HCT116 (cell line): ENCODE measurements around the gene USP7. TPM values are rescaled to one million over a fixed set of nuclear protein-coding genes. Genes with fewer than 3 reads are reported as not detected.

Experiments
- ATAC-seq: fragments of 200-7000 bp; cut with Tn5 transposase; 2 replicates; pipeline ENCODE4 v1.9.1; 2020; ENCODE audit warnings: mild to moderate bottlenecking, moderate library complexity
- BruUV-seq: library from RNA; stranded (reverse); fragments of 400-500 nt; replicated peaks from 2 replicates; lab custom pipeline; 2021; lab: Mats Ljungman, UMichigan
- CTCF ChIA-PET: fragments of 300-600 bp; sonication (Branson Sonifier 250); formaldehyde crosslinking; loops from one replicate; lab custom pipeline; 2021; ENCODE audit warnings: antibody characterized with exemption; lab: Charles Lee
- POLR2A ChIA-PET: fragments of 300-600, 350-600 bp; sonication (Branson Sonifier 250); formaldehyde crosslinking; loops from one replicate; lab custom pipeline; 2021; ENCODE audit warnings: antibody characterized with exemption; lab: Charles Lee
- RAD21 ChIA-PET, 2 experiments: fragments of 300-600 bp; sonication (Branson Sonifier 250); formaldehyde crosslinking; loops; one replicate each; lab custom pipeline; 2023; ENCODE audit warnings: low total read pairs in 2 of 2; ENCODE audit not compliant: uncharacterized antibody in 2 of 2, unreplicated experiment in 2 of 2, low non-redundant PET in 1 of 2; lab: Charles Lee
- DNase-seq: peaks from one replicate; pipeline ENCODE4 v3.0.0-alpha.2; 2010; ENCODE audit warnings: low read depth, low spot score
- H2AFZ ChIP-seq: fragments of 200-600 bp; shearing (Covaris generic), sonication (generic); 2 replicates; pipeline ENCODE4 v1.6.1; 2017; ENCODE audit warnings: low read depth, mixed run types, mixed read lengths, antibody characterized with exemption, low read length; ENCODE audit not compliant: poor library complexity, severe bottlenecking
- H3K27ac ChIP-seq: 2 replicates; pipeline ENCODE4 v1.5.1; 2012; ENCODE audit warnings: low read depth, low read length
- H3K27me3 ChIP-seq: fragments of 200-600 bp; sonication (generic); 2 replicates; pipeline ENCODE4 v1.6.1; 2016; ENCODE audit warnings: mixed run types, low read length, mixed read lengths; ENCODE audit not compliant: insufficient read depth
- H3K36me3 ChIP-seq, 2 experiments: fragments of 200-500 bp in 1 of 2; fragments of 200-600 bp in 1 of 2; sonication (Bioruptor generic) in 1 of 2; sonication (generic) in 1 of 2; 2 replicates each; pipeline versions ENCODE4 v1.5.1 to v1.6.1; 2014 to 2016; ENCODE audit warnings: low read length in 2 of 2, inconsistent platforms in 1 of 2, mixed read lengths in 1 of 2, mixed run types in 1 of 2; ENCODE audit not compliant: insufficient read depth in 2 of 2, control insufficient read depth in 1 of 2
- H3K4me1 ChIP-seq, 2 experiments: fragments of 200-600 bp in 1 of 2; sonication (generic) in 1 of 2; 2 replicates each; pipeline versions ENCODE4 v1.5.1 to v1.6.1; 2012 to 2017; ENCODE audit warnings: low read length in 2 of 2, inconsistent platforms in 1 of 2, mild to moderate bottlenecking in 1 of 2, mixed read lengths in 1 of 2, mixed run types in 1 of 2, moderate library complexity in 1 of 2; ENCODE audit not compliant: insufficient read depth in 2 of 2, control insufficient read depth in 1 of 2
- H3K4me2 ChIP-seq: fragments of 200-600 bp; sonication (generic); 2 replicates; pipeline ENCODE4 v1.6.1; 2017; ENCODE audit warnings: mixed run types, low read length, mixed read lengths
- H3K4me3 ChIP-seq, 2 experiments: fragments of 200-600 bp in 1 of 2; sonication (generic) in 1 of 2; replicated peaks in 1 of 2; 2 replicates each; pipeline ENCODE4 v1.5.1; 2011 to 2016; ENCODE audit warnings: low read length in 2 of 2, control low read depth in 1 of 2, low read depth in 1 of 2, mild to moderate bottlenecking in 1 of 2, mixed read lengths in 1 of 2, mixed run types in 1 of 2
- H3K79me2 ChIP-seq: fragments of 200-600 bp; sonication (generic); 2 replicates; pipeline ENCODE4 v1.6.1; 2017; ENCODE audit warnings: mild to moderate bottlenecking, mixed run types, low read length, moderate library complexity, mixed read lengths; ENCODE audit not compliant: insufficient read depth
- H3K9ac ChIP-seq: fragments of 200-600 bp; sonication (generic); 2 replicates; pipeline ENCODE4 v1.6.1; 2016; ENCODE audit warnings: low read length, mixed read lengths
- H3K9me2 ChIP-seq: fragments of 200-600 bp; sonication (generic), shearing (Covaris generic); 2 replicates; pipeline ENCODE4 v1.6.1; 2017; ENCODE audit warnings: mixed run types, mild to moderate bottlenecking, moderate library complexity; ENCODE audit not compliant: insufficient read depth
- H3K9me3 ChIP-seq, 2 experiments: fragments of 200-500 bp in 1 of 2; fragments of 200-600 bp in 1 of 2; sonication (Bioruptor generic) in 1 of 2; sonication (generic) in 1 of 2; 2 replicates each; pipeline ENCODE4 v1.6.1; 2014 to 2017; ENCODE audit warnings: low read length in 2 of 2, mixed read lengths in 2 of 2, inconsistent platforms in 1 of 2, low read depth in 1 of 2, mild to moderate bottlenecking in 1 of 2, mixed run types in 1 of 2, moderate library complexity in 1 of 2; ENCODE audit not compliant: control insufficient read depth in 1 of 2, insufficient read depth in 1 of 2
- H4K20me1 ChIP-seq: fragments of 200-600 bp; sonication (generic), shearing (Covaris generic); 2 replicates; pipeline ENCODE4 v1.6.1; 2017; ENCODE audit warnings: mixed run types, mild to moderate bottlenecking, moderate library complexity; ENCODE audit not compliant: insufficient read depth
- CBX3 ChIP-seq: IDR thresholded peaks from 2 replicates; pipeline ENCODE4 v1.6.1; 2012; ENCODE audit warnings: low read depth
- EZH2phosphoT487 ChIP-seq: fragments of 200-600 bp; IDR thresholded peaks from 2 replicates; pipeline ENCODE4 v1.6.1; 2018; ENCODE audit warnings: antibody characterized with exemption, borderline replicate concordance
- FOSL1 ChIP-seq: IDR thresholded peaks from 2 replicates; pipeline ENCODE4 v1.6.1; 2012; ENCODE audit warnings: low read depth
- JUND ChIP-seq: IDR thresholded peaks from 2 replicates; pipeline ENCODE4 v1.6.1; 2012
- POLR2AphosphoS5 ChIP-seq: IDR thresholded peaks from 2 replicates; pipeline ENCODE4 v1.6.1; 2011; ENCODE audit warnings: mild to moderate bottlenecking, low read depth, low read length, moderate library complexity
- RAD21 ChIP-seq: IDR thresholded peaks from 2 replicates; pipeline ENCODE4 v1.6.1; 2012; ENCODE audit warnings: low read depth, mild to moderate bottlenecking
- SIN3A ChIP-seq: IDR thresholded peaks from 2 replicates; pipeline ENCODE4 v1.6.1; 2012; ENCODE audit warnings: low read depth
- TCF7L2 ChIP-seq: IDR thresholded peaks from 2 replicates; pipeline ENCODE4 v1.7.0; 2011; ENCODE audit warnings: borderline replicate concordance, inconsistent platforms; ENCODE audit not compliant: insufficient read depth, insufficient read length; ENCODE audit errors: extremely low read depth
- YY1 ChIP-seq: IDR thresholded peaks from 2 replicates; pipeline ENCODE4 v1.6.1; 2011; ENCODE audit warnings: low read length, low read depth, moderate library complexity, mild to moderate bottlenecking; ENCODE audit not compliant: insufficient replicate concordance; ENCODE audit errors: extremely low read depth
- intact Hi-C: fragments of 100-400 bp; cut with micrococcal nuclease; formaldehyde crosslinking; loops from 2 replicates; pipeline ENCODE4 v1.10.0; 2022
- total RNA-seq: library from RNA; stranded (reverse); gene quantifications from one replicate; pipeline ENCODE4 v1.2.1, GENCODE V29; 2021; ENCODE audit not compliant: unreplicated experiment

The USP7 gene
- total RNA-seq, 1 experiment from 2014 or later: 154 TPM

DNA sequence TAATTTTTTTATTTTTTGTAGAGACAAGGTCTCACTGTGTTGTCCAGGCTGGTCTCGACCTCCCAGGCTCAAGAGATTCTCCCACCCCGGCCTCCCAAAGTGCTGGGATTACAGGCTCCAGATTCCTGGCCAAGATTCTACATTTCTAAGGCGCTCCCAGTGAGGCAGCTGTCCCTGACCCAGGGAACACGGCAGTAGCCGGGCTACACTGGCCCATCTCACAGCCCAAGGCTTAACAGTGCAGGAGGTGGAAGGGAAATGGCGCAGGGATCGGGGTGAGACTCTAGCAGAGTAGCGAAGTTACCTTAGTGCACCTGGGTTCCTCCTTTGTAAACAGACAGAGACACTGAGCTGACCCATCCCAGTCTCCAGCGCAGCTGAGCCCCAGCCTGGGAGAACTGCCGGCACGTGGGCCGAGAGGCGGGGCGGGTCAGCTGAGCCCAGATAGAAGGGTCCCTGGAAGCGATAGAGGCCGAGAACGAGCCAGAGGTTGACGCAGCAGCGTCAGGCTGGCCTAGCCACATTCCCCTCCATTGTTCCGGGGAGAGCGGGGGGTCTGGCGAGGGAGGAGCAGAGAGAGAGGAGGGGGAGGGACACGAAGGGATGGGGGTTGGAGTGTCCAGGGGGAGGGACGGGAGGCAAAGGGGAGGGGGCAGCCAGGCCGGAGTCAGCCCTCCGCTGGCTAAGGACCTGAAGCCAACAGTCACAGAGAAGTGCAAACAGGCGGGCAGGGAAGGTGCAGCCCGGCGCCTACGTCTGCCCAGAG is 97.4 kb downstream of the USP7 start:
- no peak for TF ChIP-seq POLR2AphosphoS5
- no peak for TF ChIP-seq JUND
- TF ChIP-seq YY1: no peak
- no peak for TF ChIP-seq RAD21
- no peak for TF ChIP-seq TCF7L2
- no peak for TF ChIP-seq CBX3
- no peak for TF ChIP-seq EZH2phosphoT487
- no peak for TF ChIP-seq FOSL1
- no peak for TF ChIP-seq SIN3A
- TF ChIP-seq, all 23 proteins: peak for 0
- no peak for DNase-seq
- BruUV-seq: no TSS peak
- no peak overlapping the region for H3K9ac ChIP-seq
- H3K36me3 ChIP-seq: no peaks in the 10 kb centered on the region
- peaks cover 60 to 76% of the 10 kb centered on the region in 2 experiments for H3K4me1 ChIP-seq
- H3K4me2 ChIP-seq: no peak overlapping the region
- no peaks in the 10 kb centered on the region; the same call in 1 of the 2 replicates for H4K20me1 ChIP-seq
- ChIA-PET CTCF (no interaction called here), RAD21 (no interaction called here), POLR2A (no interaction called here)
- intact Hi-C loops: no loop called here
- H3K27me3 ChIP-seq: no peaks in the 10 kb centered on the region
- no peaks in the 10 kb centered on the region for H3K9me2 ChIP-seq
- H3K9me3 ChIP-seq: no peaks in the 10 kb centered on the region
- no peak overlapping the region; the same call in 1 of the 2 replicates for H3K27ac ChIP-seq
- H2AFZ ChIP-seq: no peak overlapping the region
- peaks cover 70% of the 10 kb centered on the region for H3K79me2 ChIP-seq
- no peak overlapping the region for H3K4me3 ChIP-seq
- ATAC-seq: no peak
